ENCODE data around the gene C1orf141. TPM values are rescaled to one million over a fixed set of nuclear protein-coding genes. Genes with fewer than 3 reads are reported as not detected.

C1orf141 gene
- total and polyA plus RNA-seq, 2 of the 8 experiments (the other 6 are each of a cell fraction or from before 2014, with no cell fraction given): not detected

GRCh38 chr1:67175530-67176087 lies 40.8 kb upstream of the C1orf141 start (continued):
- TF ChIP-seq CBX8 (IDR thresholded peaks at IDR 0.05; ENCODE audit: borderline replicate concordance, low read depth, low read length) (no peak), FOSL1 (IDR thresholded peaks at IDR 0.05; ENCODE audit: insufficient read depth, low read depth, low read length) (no peak), BACH1 (IDR thresholded peaks at IDR 0.05; ENCODE audit: low read length) (no peak), POLR2A (IDR thresholded peaks at IDR 0.05; ENCODE audit: control extremely low read depth in 1 of 2, low read depth in 2 of 2, low read length in 2 of 2) (no peak), SIN3A (conservative IDR thresholded peaks at IDR 0.05 in 1 of 2, IDR thresholded peaks at IDR 0.05 in 1 of 2; ENCODE audit: low read depth in 1 of 2, low read length in 2 of 2) (no peak), RNF2 (IDR thresholded peaks at IDR 0.05; ENCODE audit: borderline replicate concordance, low read depth, low read length, missing control alignments, poor library complexity, severe bottlenecking) (no peak), KDM5A (IDR thresholded peaks at IDR 0.05; ENCODE audit: low read length) (no peak)

Data from H1 (cell line).